NCI-H128 (cell line): ENCODE measurements around the gene ZBTB16.

Experiments used
- DNase-seq: peaks from one replicate; lab custom pipeline; 2025; ENCODE audit not compliant: unreplicated experiment; lab: John Stamatoyannopoulos, UW

Gene ZBTB16

GRCh38 chr11:114290503-114291235 lies 231.2 kb downstream of the ZBTB16 start:
- DNase-seq = no peak

GRCh38 chr11:114291381-114291780 lies 231.9 kb downstream of the ZBTB16 start:
- DNase-seq = no peak

- no peak for DNase-seq
These were observed 232.6 kb downstream of the ZBTB16 start for GRCh38 chr11:114291842-114292680.

- DNase-seq = no peak
These were observed 233.7 kb downstream of the ZBTB16 start for GRCh38 chr11:114293201-114293711.

- DNase-seq = no peak
These were observed 236.4 kb downstream of the ZBTB16 start, which contains the start of gene NNMT for GRCh38 chr11:114295676-114296604. NNMT (plus strand) TSS chr11:114296399; CDS start chr11:114296557, 158 bp downstream.

GRCh38 chr11:114296605-114297372 lies 237.3 kb downstream of the ZBTB16 start:
- DNase-seq = no peak

- DNase-seq = no peak
These were observed 238.5 kb downstream of the ZBTB16 start for GRCh38 chr11:114297806-114298709.

GRCh38 chr11:114298710-114299109 lies 239.2 kb downstream of the ZBTB16 start:
- no peak for DNase-seq
